ENCODE measurements around the gene GRID1.

GRCh38 chr10:85593226-85593772 lies 773.3 kb downstream of the GRID1 start:
- no peak for TF ChIP-seq ZNF589 (CRISPR knock-in tag; IDR thresholded peaks at IDR 0.05; ENCODE audit: low read depth)
- TF ChIP-seq GTF3C2 (IDR thresholded peaks at IDR 0.05; ENCODE audit: borderline replicate concordance, extremely low read depth, insufficient read length): no peak
- no peak for TF ChIP-seq ZNF431 (CRISPR knock-in tag; IDR thresholded peaks at IDR 0.05)
- no peak for TF ChIP-seq CEBPB (tag; IDR thresholded peaks at IDR 0.05)
- no peak for TF ChIP-seq ZNF12 (CRISPR knock-in tag; IDR thresholded peaks at IDR 0.05)
- no peak for TF ChIP-seq SIN3A (IDR thresholded peaks at IDR 0.05; ENCODE audit: borderline replicate concordance in 2 of 2, control insufficient read depth in 1 of 2, low read depth in 2 of 2, low read length in 2 of 2)
- TF ChIP-seq CTCF (IDR thresholded peaks at IDR 0.05 in 2 of 3, conservative IDR thresholded peaks at IDR 0.05 in 1 of 3; ENCODE audit: insufficient read depth in 2 of 3, low read depth in 1 of 3, low read length in 3 of 3): no peak
- no peak for TF ChIP-seq EZH2 (IDR thresholded peaks at IDR 0.05; ENCODE audit: borderline replicate concordance, low read depth, low read length)
- no peak for TF ChIP-seq FOXJ2 (tag; IDR thresholded peaks at IDR 0.05)
- no peak for TF ChIP-seq ZNF184 (CRISPR knock-in tag; IDR thresholded peaks at IDR 0.05)
